Head of caudate nucleus (tissue), 42 donors: ENCODE data around the gene RNF5.
A peak's percentile ranks its signal among the peaks of the same experiment; 100 is the strongest.
"Not testable (repeated sequence)": the region's sequence is repeated elsewhere in the genome, so short reads cannot be mapped to it uniquely, and the experiment has no call there.

Experiments
- DNase-seq, 42 donors: peaks; one replicate each; pipeline versions ENCODE4 v3.0.0 to v3.0.0-alpha.2; 2020 to 2021; ENCODE audit warnings: mixed read lengths in 7 of 42
- intact Hi-C: fragments of 100-400 bp; cut with DNase I; formaldehyde crosslinking; loops from one replicate; pipeline ENCODE4 v1.15.0; 2022

Gene RNF5

GRCh38 chr6:32195902-32196681 lies 17.9 kb downstream of the RNF5 start:
- peak; percentile 87 to 98 (median 94) for DNase-seq
- intact Hi-C loops, result loop anchor here (2.0 to 5.0 kb wide), 2 partner anchors 49 to 69 kb away; partner anchors contain the start of gene ATF6B

DNA sequence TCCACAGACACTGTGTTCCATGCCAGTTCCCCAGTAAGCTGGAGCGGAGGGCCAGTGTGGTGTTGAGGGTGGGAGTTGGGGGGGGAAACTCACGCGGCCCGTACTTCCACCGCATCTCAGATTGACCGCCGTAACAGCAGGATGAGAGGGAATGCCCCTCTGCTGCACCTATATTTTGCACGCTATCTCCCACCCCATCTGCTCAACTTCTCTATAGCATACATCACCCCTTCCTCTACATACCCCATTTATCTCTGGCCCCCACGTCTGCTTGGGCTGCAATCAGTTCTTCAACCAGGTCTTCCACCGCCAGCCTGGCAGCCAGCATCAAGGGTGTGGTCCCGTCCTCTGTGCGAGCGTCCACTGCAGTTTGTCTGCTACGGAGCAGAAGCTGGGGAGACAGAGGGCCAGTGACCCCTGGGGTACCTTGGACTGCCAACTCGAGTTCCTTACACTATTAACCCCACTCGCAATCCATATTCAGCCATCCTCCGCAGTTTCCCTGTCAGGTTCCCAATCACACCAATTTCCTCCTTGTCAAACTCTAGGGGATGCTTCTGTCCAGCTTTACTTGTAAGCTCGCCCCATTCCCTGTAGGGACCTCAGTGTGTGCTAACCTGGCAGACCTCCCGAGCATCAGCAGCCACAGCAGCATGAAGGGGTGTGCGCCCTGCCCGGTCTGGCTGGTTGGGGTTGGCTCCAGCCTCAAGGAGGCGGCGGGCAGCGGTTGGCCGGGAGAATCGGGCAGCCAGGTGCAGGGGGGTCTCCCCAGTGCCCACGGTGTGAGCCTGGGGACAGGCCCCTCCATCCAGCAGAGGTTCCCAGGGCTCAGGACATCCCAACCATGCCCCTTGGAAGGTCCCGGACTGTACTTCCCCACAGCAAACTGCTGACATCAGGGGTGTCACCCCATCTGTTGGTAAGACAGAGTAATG lies 18.7 kb downstream of the RNF5 start:
- peak in 22 of 42 donors; percentile 11 to 70 (median 44) for DNase-seq
- intact Hi-C loops, result loop anchor here (2.0 to 5.0 kb wide), 2 partner anchors 48 to 70 kb away; partner anchors contain the start of gene ATF6B

DNA sequence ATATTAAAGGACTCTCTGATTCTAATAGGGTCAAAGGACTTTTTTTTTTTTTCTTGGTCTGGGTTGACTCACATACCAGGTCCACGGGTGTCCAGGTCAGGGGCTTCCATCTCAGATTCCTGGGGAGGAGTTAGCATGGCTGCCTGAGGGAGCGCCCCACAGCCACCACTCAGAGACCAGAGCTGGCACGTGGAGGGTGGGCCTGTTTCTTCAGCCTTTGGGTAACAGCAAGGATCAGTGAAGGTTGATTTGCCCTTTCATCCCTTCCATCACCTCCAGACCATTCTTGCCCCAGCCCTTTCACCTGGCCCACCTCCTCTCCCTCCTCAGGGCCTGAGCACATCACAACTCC lies 20.1 kb downstream of the RNF5 start:
- DNase-seq, result no peak
- intact Hi-C loops, result loop anchor here (5.0 kb wide), 1 partner anchor 71 kb away; the partner anchor contains the start of gene ATF6B

- intact Hi-C loops, result loop anchor here (5.0 kb wide), 1 partner anchor 72 kb away; the partner anchor contains the start of gene ATF6B
Measured at GRCh38 chr6:32198866-32199265, 20.7 kb downstream of the RNF5 start.

GRCh38 chr6:32200711-32201475 lies 22.7 kb downstream of the RNF5 start:
- intact Hi-C loops, result no loop called here
- no peak for DNase-seq

More at GRCh38 chr6:32198866-32199265, 20.7 kb downstream of the RNF5 start:
- DNase-seq, result no peak

- no peak for DNase-seq
- intact Hi-C loops, result no loop called here
Measured at GRCh38 chr6:32202186-32202585, 24.0 kb downstream of the RNF5 start.

- intact Hi-C loops, result no loop called here
Measured at GRCh38 chr6:32203426-32204267, 25.4 kb downstream of the RNF5 start.

GRCh38 chr6:32204268-32204715 lies 26.1 kb downstream of the RNF5 start:
- intact Hi-C loops, result no loop called here
- DNase-seq, result no peak

More at GRCh38 chr6:32203426-32204267, 25.4 kb downstream of the RNF5 start:
- DNase-seq, result no peak

- intact Hi-C loops, result no loop called here
- DNase-seq, result no peak
Measured at GRCh38 chr6:32208996-32209395, 30.8 kb downstream of the RNF5 start.

DNA sequence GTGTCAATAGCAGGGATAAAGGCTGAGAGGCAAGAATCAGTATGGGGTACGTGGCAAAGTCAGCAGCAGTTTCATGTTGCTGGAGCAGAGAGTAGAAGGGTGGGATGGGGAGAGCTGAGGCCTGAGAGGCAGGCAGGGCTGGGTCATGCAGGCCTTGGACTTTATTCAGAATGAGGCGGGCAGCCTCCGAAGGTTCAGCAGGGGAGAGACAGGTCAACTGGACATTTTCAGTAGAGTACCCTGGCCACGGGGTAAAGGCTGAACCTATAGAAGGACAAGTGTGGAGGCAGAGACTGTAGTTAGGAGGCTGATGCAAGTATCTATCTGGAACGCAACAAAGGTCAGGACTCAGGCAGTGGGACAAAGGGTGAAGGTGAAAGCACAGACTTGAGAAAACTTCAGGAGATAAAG lies 32.0 kb downstream of the RNF5 start:
- DNase-seq, result no peak
- intact Hi-C loops, result no loop called here

- intact Hi-C loops, result not testable (repeated sequence)
Measured at GRCh38 chr6:32211432-32211831, 33.2 kb downstream of the RNF5 start.

DNA sequence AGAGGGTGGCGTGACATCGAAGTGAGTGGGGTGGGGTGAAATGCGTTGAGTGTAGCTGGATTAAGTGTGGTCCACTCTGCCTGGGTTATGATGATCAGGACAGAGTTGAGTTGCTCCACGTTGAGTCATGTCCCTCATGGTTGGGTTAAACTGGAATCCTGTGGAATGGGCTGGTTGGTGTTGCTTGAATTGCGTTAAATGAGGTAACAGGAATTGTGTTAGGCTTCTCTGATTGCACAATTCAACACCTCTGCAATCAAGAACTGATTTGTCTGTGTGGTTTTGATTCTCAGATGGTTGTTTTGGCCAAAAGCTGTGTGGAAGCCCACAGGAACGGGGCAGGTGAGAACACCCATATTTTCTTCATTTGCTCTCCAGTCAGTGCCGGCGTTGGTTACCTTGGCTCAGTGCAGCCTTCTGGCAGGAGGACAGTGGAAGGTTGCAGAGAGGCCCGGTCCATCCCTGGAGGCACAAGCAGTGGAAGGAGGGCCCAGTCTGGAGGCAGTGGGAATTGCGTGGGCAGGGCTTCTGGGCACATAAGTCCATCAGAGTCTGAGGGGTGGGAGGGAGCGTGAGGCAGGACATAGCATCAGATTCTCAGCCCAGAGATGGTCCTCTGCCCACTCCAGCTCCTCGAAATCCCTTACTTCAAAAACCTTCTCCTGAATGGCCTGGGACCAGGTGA lies 34.0 kb downstream of the RNF5 start:
- DNase-seq, result peak in 1 of 42 donors; percentile 21
- intact Hi-C loops, result no loop called here

More at GRCh38 chr6:32211432-32211831, 33.2 kb downstream of the RNF5 start:
- peak in 1 of 42 donors; percentile 7 for DNase-seq

- intact Hi-C loops, result no loop called here
Measured at GRCh38 chr6:32213649-32214048, 35.4 kb downstream of the RNF5 start.

DNA sequence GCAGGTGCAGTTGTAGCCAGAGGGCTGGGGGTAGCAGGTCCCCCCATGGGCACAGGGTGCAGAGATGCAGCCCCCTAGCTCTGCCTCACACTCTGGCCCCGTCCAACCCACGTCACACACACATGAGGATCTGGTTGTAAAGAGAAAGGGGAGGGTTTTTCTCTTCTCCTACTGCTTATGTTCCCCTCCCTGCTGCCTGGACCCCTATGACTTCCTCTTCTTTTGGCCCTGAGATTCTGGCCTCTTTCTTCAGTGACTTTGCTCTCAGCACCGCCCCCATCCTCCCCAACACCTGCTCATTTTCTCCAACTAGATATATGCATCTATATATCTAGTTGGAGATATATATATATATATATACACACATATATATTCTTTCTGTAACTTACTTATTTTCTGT lies 35.9 kb downstream of the RNF5 start:
- intact Hi-C loops, result no loop called here
- DNase-seq, result no peak

More at GRCh38 chr6:32213649-32214048, 35.4 kb downstream of the RNF5 start:
- peak in 1 of 42 donors; percentile 24 for DNase-seq

- DNase-seq, result no peak
- intact Hi-C loops, result no loop called here
Measured at GRCh38 chr6:32215617-32216016, 37.4 kb downstream of the RNF5 start.

- intact Hi-C loops, result no loop called here
- DNase-seq, result peak in 1 of 42 donors; percentile 5
Measured at GRCh38 chr6:32216285-32216684, 38.1 kb downstream of the RNF5 start.

DNA sequence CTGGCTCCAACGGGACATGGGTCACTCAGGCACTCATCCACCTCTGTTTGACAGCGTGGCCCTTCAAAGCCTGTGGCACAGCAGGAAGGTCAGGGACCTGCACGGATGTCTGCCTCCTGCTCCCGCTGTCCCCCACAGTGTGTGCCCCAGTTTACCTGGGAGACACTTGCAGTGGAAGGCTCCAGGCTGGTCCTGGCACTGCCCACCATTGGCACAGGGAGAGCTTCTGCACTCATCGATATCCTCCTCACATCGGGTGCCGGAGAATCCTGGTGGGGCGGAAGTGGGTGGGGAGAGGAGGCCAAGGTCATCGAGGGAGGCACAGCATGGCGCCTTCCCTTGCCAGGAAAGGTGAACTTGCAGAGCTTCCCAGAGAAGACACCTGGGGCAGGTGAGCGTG lies 38.8 kb downstream of the RNF5 start:
- intact Hi-C loops, result no loop called here
- peak in 1 of 42 donors; percentile 24 for DNase-seq
